HG03066 (cell line): ENCODE measurements around the gene MTCH1.

ENCODE experiments used
- ATAC-seq: cut with Tn5 transposase; IDR thresholded peaks from one replicate; pipeline ENCODE4 v1.9.1; 2021; ENCODE audit warnings: low read depth; ENCODE audit not compliant: unreplicated experiment

Gene MTCH1

DNA sequence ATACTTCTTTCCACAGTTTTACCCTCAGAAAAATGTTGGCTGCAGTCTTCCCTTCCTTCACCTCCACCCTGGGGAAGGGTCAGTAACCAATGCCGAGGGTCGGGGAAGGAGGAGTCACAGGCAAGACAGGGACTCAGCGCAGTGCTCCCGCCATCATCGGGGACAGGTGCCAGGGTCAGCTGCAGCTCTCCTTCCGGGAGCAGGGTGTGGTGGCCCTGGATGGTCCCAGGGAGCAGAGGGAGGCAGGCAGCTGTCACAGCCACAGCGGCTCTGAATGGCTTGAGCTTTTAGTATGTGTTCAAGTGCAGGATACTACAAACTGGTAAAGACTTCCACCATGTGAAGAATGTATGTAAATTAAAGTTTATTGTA is 57.5 kb downstream of the MTCH1 start:
- no peak for ATAC-seq

- no peak for ATAC-seq
Measured at GRCh38 chr6:36927691-36928546, 58.1 kb downstream of the MTCH1 start.

DNA sequence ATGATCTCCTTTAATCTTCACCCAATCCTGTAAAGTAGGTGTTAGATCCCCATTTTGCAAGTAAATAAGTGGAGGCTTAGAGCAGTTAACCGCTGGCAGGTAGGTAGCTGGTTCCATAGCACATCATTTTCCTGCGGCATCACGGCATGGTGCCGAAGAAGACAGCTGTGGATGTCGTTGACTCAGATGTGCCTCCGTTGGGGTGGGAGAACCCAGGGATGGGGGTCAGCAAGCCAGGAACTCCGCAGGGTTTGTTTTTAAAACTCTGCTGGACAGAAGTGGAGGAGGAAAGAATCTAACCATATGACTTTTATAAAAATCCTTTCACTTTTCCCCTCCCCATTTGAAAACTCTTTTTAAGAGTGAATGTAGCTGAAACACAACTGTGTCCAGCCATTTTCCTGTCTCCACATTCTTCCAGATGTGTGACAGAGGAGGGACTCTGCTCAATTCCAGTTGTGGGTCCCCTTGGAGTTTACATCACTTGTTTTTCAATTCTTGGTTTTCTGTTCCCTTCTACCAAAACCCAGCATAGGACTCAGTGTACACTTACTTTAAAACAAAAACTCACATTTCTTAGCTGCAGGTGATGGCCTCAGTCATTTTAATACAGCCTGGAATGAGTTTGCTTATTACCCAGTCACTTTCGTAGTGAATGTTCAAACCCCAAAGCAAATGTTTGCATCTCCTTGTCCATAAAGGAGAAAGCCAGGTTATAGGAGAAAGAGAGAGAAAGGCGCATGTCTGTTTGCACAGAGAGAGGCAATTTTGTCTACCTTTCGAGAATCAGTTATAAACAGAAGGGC is 59.1 kb downstream of the MTCH1 start:
- ATAC-seq: no peak

- no peak for ATAC-seq
Measured at GRCh38 chr6:36925809-36926208, 60.2 kb downstream of the MTCH1 start.

DNA sequence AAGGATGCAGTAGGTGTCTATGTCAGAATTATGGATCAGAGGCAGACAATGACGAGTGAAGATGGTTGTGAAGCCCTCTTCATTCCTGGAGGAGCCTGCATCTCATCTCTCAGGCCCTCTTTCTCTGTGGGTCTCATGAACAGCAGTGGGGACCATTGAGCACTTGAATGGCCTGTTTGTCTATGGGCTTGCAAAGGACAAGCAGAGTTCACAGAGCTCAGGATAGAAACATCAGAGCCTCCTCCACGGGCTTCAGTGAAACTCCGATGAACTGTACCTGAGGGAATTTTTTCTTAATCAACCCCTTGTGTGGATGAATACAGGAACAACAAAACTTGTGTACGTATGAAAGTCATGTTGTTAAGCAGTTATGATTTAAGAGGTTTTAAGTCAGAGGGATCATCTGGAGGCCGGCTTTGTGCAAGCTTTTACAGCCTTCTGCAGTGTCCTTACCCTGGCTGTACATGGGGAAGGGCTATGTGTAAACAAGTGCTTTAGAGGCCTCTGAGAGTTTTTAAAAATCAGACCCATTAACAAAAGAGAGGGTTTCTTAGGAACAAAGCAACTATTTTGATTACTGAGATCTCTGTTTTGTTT is 61.1 kb downstream of the MTCH1 start:
- no peak for ATAC-seq

DNA sequence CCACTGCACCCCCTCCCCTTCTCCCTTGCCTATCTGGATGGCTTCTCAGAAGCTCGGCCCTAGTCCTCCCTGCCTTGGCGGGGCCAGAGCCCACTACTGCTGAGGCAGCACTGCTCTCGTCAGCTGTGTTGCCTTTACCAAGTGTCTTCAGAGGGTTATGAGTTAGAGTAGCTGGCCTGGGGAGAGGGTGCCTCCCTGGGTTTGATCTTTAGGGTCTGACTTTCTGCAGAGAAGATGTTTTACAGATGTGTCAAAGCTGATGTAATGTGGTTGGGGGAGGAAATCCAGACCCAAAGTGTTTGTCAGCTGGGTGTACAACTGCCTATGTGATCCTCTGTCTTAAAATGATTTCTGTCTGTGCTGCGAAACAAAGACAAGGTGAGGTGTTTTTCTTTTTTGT is 61.9 kb downstream of the MTCH1 start:
- no peak for ATAC-seq

DNA sequence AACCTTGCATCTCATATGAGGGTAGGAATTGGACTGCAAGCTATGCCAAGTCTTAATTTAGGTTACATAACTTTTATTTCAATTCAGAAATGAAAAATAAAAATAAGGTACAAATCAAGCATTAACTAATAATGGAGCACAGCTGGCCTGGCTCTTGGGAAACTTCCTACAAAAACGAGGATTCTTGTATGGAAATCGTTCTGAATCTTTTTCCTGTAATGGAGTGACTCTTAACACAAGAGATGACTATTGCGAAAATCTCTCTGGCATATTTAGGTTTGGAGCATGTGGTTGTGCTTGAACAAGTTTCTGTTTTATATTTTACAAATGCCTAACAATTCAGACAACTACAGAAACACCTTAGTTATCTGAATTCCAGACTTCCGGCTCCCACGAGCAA is 65.5 kb downstream of the MTCH1 start:
- no peak for ATAC-seq

DNA sequence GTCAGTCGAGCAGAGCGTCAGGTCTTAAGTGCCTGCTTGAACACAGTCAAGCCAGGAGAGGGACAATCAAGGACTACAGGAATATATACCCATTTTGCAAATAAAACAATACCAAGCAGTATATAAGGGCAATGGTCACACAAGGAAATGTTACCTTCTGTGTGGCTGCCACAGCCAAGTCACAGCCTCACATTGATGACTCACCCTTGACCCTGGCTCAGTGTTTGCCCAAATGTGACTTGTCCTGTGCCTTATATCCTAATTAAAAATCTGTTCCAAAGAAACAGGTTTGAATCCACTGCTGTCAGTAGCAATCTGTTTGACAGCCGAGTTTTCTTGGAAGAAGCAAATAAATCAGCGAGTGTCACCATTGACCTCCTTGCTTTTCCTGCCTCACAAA is 65.9 kb downstream of the MTCH1 start:
- ATAC-seq: no peak
